HG03139 (cell line): ENCODE data around the gene CYP46A1.
"Not testable (repeated sequence)": the region's sequence is repeated elsewhere in the genome, so short reads cannot be mapped to it uniquely, and the experiment has no call there.

ENCODE experiments used
- ATAC-seq: cut with Tn5 transposase; IDR thresholded peaks from one replicate; pipeline ENCODE4 v1.9.1; 2021; ENCODE audit not compliant: unreplicated experiment

CYP46A1 gene

GRCh38 chr14:99683619-99684409 lies at the start of gene CYP46A1:
Gene CYP46A1 (plus strand): TSS chr14:99684298. CDS start chr14:99684418, 120 bp downstream.
- peak; percentile 95 for ATAC-seq

GRCh38 chr14:99634443-99634842 lies 49.7 kb upstream of the CYP46A1 start:
- ATAC-seq = no peak

GRCh38 chr14:99635116-99635515 lies 49.0 kb upstream of the CYP46A1 start:
- ATAC-seq = no peak

GRCh38 chr14:99636487-99636886 lies 47.6 kb upstream of the CYP46A1 start:
- ATAC-seq = no peak

GRCh38 chr14:99637624-99638023 lies 46.5 kb upstream of the CYP46A1 start:
- ATAC-seq = no peak

GRCh38 chr14:99642771-99643170 lies 41.3 kb upstream of the CYP46A1 start:
- not testable (repeated sequence) for ATAC-seq

GRCh38 chr14:99643343-99643742 lies 40.8 kb upstream of the CYP46A1 start:
- ATAC-seq = no peak

GRCh38 chr14:99644035-99644587 lies 40.0 kb upstream of the CYP46A1 start:
- no peak for ATAC-seq

- no peak for ATAC-seq
These were observed 39.2 kb upstream of the CYP46A1 start, which contains the start of gene HHIPL1 for GRCh38 chr14:99644723-99645544. Gene HHIPL1 (plus strand): TSS chr14:99645129. CDS start chr14:99645208, 79 bp downstream.

GRCh38 chr14:99645545-99646505 lies 38.3 kb upstream of the CYP46A1 start:
- no peak for ATAC-seq

- no peak for ATAC-seq
These were observed 36.7 kb upstream of the CYP46A1 start for GRCh38 chr14:99647411-99647810.

GRCh38 chr14:99648027-99648784 lies 35.9 kb upstream of the CYP46A1 start:
- no peak for ATAC-seq

- no peak for ATAC-seq
These were observed 34.9 kb upstream of the CYP46A1 start for GRCh38 chr14:99649219-99649618.

- ATAC-seq = no peak
These were observed 34.5 kb upstream of the CYP46A1 start for GRCh38 chr14:99649643-99650042.

GRCh38 chr14:99650189-99650588 lies 33.9 kb upstream of the CYP46A1 start:
- ATAC-seq = no peak

GRCh38 chr14:99651953-99652746 lies 31.9 kb upstream of the CYP46A1 start:
- no peak for ATAC-seq

- no peak for ATAC-seq
These were observed 29.7 kb upstream of the CYP46A1 start for GRCh38 chr14:99654235-99654985.

- no peak for ATAC-seq
These were observed 28.6 kb upstream of the CYP46A1 start for GRCh38 chr14:99655521-99655920.
